H9 (cell line): Measurements from ENCODE around the gene COG2. TPM values are rescaled to one million over a fixed set of nuclear protein-coding genes. Genes with fewer than 3 reads are reported as not detected.

Experiments
- DNase-seq: peaks from one replicate; pipeline ENCODE4 v3.0.0-alpha.2; 2017
- H2AFZ ChIP-seq: one replicate; pipeline ENCODE4 v1.6.1; 2013; ENCODE audit warnings: mild to moderate bottlenecking, low read length, control low read depth, moderate library complexity
- H2AK5ac ChIP-seq: 2 replicates; pipeline ENCODE4 v1.6.1; 2013; ENCODE audit warnings: low read length, control low read depth, mixed read lengths; ENCODE audit not compliant: insufficient read length
- H2BK120ac ChIP-seq: one replicate; pipeline ENCODE4 v1.6.1; 2013; ENCODE audit warnings: low read depth, mild to moderate bottlenecking, low read length, control low read depth, inconsistent platforms; ENCODE audit not compliant: poor library complexity, severe bottlenecking
- H2BK12ac ChIP-seq: 2 replicates; pipeline ENCODE4 v1.6.1; 2013; ENCODE audit warnings: low read length, control low read depth, mixed read lengths, low read depth; ENCODE audit not compliant: insufficient read length
- H2BK15ac ChIP-seq: 2 replicates; pipeline ENCODE4 v1.6.1; 2013; ENCODE audit warnings: low read depth, low read length, control low read depth
- H2BK20ac ChIP-seq: one replicate; pipeline ENCODE4 v1.6.1; 2013; ENCODE audit warnings: low read depth, mild to moderate bottlenecking, low read length, control low read depth, inconsistent platforms; ENCODE audit not compliant: poor library complexity, severe bottlenecking
- H2BK5ac ChIP-seq: 2 replicates; pipeline ENCODE4 v1.6.1; 2013; ENCODE audit warnings: low read length, control low read depth, mixed read lengths; ENCODE audit not compliant: insufficient read length
- H3K14ac ChIP-seq: 2 replicates; pipeline ENCODE4 v1.6.1; 2013; ENCODE audit warnings: low read length, control low read depth; ENCODE audit not compliant: insufficient read depth
- H3K18ac ChIP-seq: 2 replicates; pipeline ENCODE4 v1.6.1; 2013; ENCODE audit warnings: low read depth, mild to moderate bottlenecking, mixed read lengths, low read length, control low read depth; ENCODE audit not compliant: insufficient read length
- H3K23ac ChIP-seq: 2 replicates; pipeline ENCODE4 v1.6.1; 2013; ENCODE audit warnings: low read length, control low read depth, mixed read lengths, low read depth; ENCODE audit not compliant: insufficient read length
- H3K23me2 ChIP-seq: 2 replicates; pipeline ENCODE4 v1.6.1; 2013; ENCODE audit warnings: low read depth, mild to moderate bottlenecking, mixed read lengths, low read length, control low read depth; ENCODE audit not compliant: insufficient read length, poor library complexity, severe bottlenecking
- H3K27ac ChIP-seq: 2 replicates; pipeline ENCODE4 v1.5.1; 2013; ENCODE audit warnings: low read length, control low read depth, mixed read lengths, low read depth; ENCODE audit not compliant: insufficient read length
- H3K27me3 ChIP-seq: 2 replicates; pipeline ENCODE4 v1.6.1; 2013; ENCODE audit warnings: low read length, control low read depth, inconsistent platforms; ENCODE audit not compliant: insufficient read depth
- H3K4ac ChIP-seq: 2 replicates; pipeline ENCODE4 v1.6.1; 2013; ENCODE audit warnings: low read depth, mild to moderate bottlenecking, control low read depth, inconsistent platforms, low read length, moderate library complexity
- H3K4me1 ChIP-seq: 2 replicates; pipeline ENCODE4 v1.6.1; 2013; ENCODE audit warnings: low read length, control low read depth, inconsistent platforms; ENCODE audit not compliant: insufficient read depth
- H3K4me2 ChIP-seq: 2 replicates; pipeline ENCODE4 v1.6.1; 2013; ENCODE audit warnings: low read length, control low read depth, mixed read lengths; ENCODE audit not compliant: insufficient read length, insufficient read depth
- H3K56ac ChIP-seq: 2 replicates; pipeline ENCODE4 v1.6.1; 2013; ENCODE audit warnings: low read depth, mild to moderate bottlenecking, mixed read lengths, low read length, control low read depth; ENCODE audit not compliant: insufficient read length
- H3K79me1 ChIP-seq: 2 replicates; pipeline ENCODE4 v1.6.1; 2013; ENCODE audit warnings: low read depth, mild to moderate bottlenecking, moderate library complexity, low read length, control low read depth, inconsistent platforms; ENCODE audit not compliant: insufficient read depth, poor library complexity, severe bottlenecking
- H3K79me2 ChIP-seq: 2 replicates; pipeline ENCODE4 v1.6.1; 2013; ENCODE audit warnings: low read length, control low read depth, inconsistent platforms; ENCODE audit not compliant: insufficient read depth
- H3K9ac ChIP-seq: 2 replicates; pipeline ENCODE4 v1.6.1; 2013; ENCODE audit warnings: low read length, control low read depth, mixed read lengths; ENCODE audit not compliant: insufficient read length; ENCODE audit errors: extremely low read depth
- H3K9me3 ChIP-seq: one replicate; pipeline ENCODE4 v1.6.1; 2013; ENCODE audit warnings: low read depth, low read length, inconsistent platforms; ENCODE audit not compliant: control insufficient read depth
- H3T11ph ChIP-seq: one replicate; pipeline ENCODE4 v1.6.1; 2013; ENCODE audit warnings: mild to moderate bottlenecking, low read length, control low read depth, inconsistent platforms
- H4K20me1 ChIP-seq: one replicate; pipeline ENCODE4 v1.6.1; 2013; ENCODE audit not compliant: control insufficient read depth, insufficient read length, insufficient read depth
- H4K5ac ChIP-seq: 2 replicates; pipeline ENCODE4 v1.6.1; 2013; ENCODE audit warnings: low read depth, mild to moderate bottlenecking, mixed read lengths, low read length, control low read depth; ENCODE audit not compliant: insufficient read length
- H4K8ac ChIP-seq: replicated peaks from 2 replicates; pipeline ENCODE4 v1.6.1; 2013; ENCODE audit warnings: low read length, control low read depth, mixed read lengths, low read depth; ENCODE audit not compliant: insufficient read length
- H4K91ac ChIP-seq: 2 replicates; pipeline ENCODE4 v1.6.1; 2013; ENCODE audit warnings: low read depth, mild to moderate bottlenecking, moderate library complexity, mixed read lengths, low read length, control low read depth; ENCODE audit not compliant: insufficient read length
- H3K27ac Mint-ChIP-seq, 3 experiments: 2 replicates in 2 of 3; 3 replicates in 1 of 3; pipeline ENCODE4 v1.8.0; 2020 to 2021; ENCODE audit warnings: mixed read lengths in 3 of 3, mild to moderate bottlenecking in 1 of 3, moderate library complexity in 1 of 3
- H3K27me3 Mint-ChIP-seq: 2 replicates; pipeline ENCODE4 v1.8.0; 2021; ENCODE audit warnings: low read depth, mild to moderate bottlenecking, moderate library complexity, mixed read lengths
- H3K36me3 Mint-ChIP-seq, 3 experiments: 2 replicates in 2 of 3; 3 replicates in 1 of 3; pipeline ENCODE4 v1.8.0; 2020 to 2021; ENCODE audit warnings: low read depth in 3 of 3, mixed read lengths in 3 of 3; ENCODE audit not compliant: insufficient read depth in 1 of 3
- H3K4me1 Mint-ChIP-seq, 2 experiments: 2 replicates each; pipeline ENCODE4 v1.8.0; 2020; ENCODE audit warnings: mixed read lengths in 2 of 2
- H3K4me3 Mint-ChIP-seq, 2 experiments: 2 replicates in 1 of 2; 3 replicates in 1 of 2; pipeline ENCODE4 v1.8.0; 2020 to 2021; ENCODE audit warnings: mild to moderate bottlenecking in 2 of 2, mixed read lengths in 2 of 2, moderate library complexity in 1 of 2
- H3K9me3 Mint-ChIP-seq, 2 experiments: 2 replicates in 1 of 2; 3 replicates in 1 of 2; pipeline ENCODE4 v1.8.0; 2020; ENCODE audit warnings: mild to moderate bottlenecking in 2 of 2, mixed read lengths in 2 of 2, moderate library complexity in 1 of 2
- CTCF ChIP-seq: fragments of 200-600 bp; sonication (generic); conservative IDR thresholded peaks from 3 replicates; pipeline ENCODE4 v1.8.0; 2021; ENCODE audit warnings: antibody characterized with exemption, mild to moderate bottlenecking
- WGBS: extraction: QIAGEN DNeasy Blood & Tissue Kit; methylation state at CpG from one replicate; pipeline ENCODE4 v1.1.7; 2013; ENCODE audit warnings: missing lambda C conversion rate, low lambda C conversion rate, mixed read lengths; ENCODE audit not compliant: insufficient read length; ENCODE audit errors: extremely low coverage; 5-methylcytosine and 5-hydroxymethylcytosine counted together
- total RNA-seq: library from RNA; stranded (reverse); gene quantifications from 2 replicates; pipeline ENCODE4 v1.2.1, GENCODE V29; 2021

Gene COG2
- total RNA-seq, 1 experiment from 2014 or later: 42.2 TPM

GRCh38 chr1:230693777-230694176 lies 51.5 kb downstream of the COG2 start:
- H3K14ac ChIP-seq: no peak overlapping the region
- no peaks in the 10 kb centered on the region for H3K9me3 ChIP-seq
- H3K4ac ChIP-seq: no peak overlapping the region
- H2BK20ac ChIP-seq: no peak overlapping the region
- DNase-seq: no peak
- H3K27me3 ChIP-seq: no peaks in the 10 kb centered on the region
- H2BK12ac ChIP-seq: no peak overlapping the region
- H4K91ac ChIP-seq: no peak overlapping the region
- Mint-ChIP-seq H3K27ac (peak overlapping the region in 2 of 3 experiments; percentile 1 to 61; a peak in 2 of 7 replicates), H3K4me3 (no peak overlapping the region), H3K36me3 (peaks cover 18 to 43% (median 39%) of the 10 kb centered on the region in 3 experiments; a peak in 6 of 7 replicates), H3K27me3 (peaks cover 7% of the 10 kb centered on the region), H3K9me3 (no peaks in the 10 kb centered on the region), H3K4me1 (peaks cover 4 to 11% of the 10 kb centered on the region in 2 experiments)
- no peaks in the 10 kb centered on the region for H3K23me2 ChIP-seq
- no peak overlapping the region for H3K27ac ChIP-seq
- no peak overlapping the region for H3K18ac ChIP-seq
- WGBS: no CpG with 5 or more reads among the region's 8 CpGs
- H3K56ac ChIP-seq: no peak overlapping the region
- no peak overlapping the region for H4K5ac ChIP-seq
- no peak overlapping the region for H3K23ac ChIP-seq
- H2AFZ ChIP-seq: no peak overlapping the region
- no peak overlapping the region for H3K9ac ChIP-seq
- no peaks in the 10 kb centered on the region for H4K20me1 ChIP-seq
- no peaks in the 10 kb centered on the region for H3K79me2 ChIP-seq
- no peak overlapping the region for H2BK120ac ChIP-seq
- H3K4me1 ChIP-seq: no peaks in the 10 kb centered on the region
- TF ChIP-seq CTCF: no peak
- H3K79me1 ChIP-seq: no peaks in the 10 kb centered on the region
- no peak overlapping the region for H2BK15ac ChIP-seq
- no peak overlapping the region for H2AK5ac ChIP-seq
- H2BK5ac ChIP-seq: no peak overlapping the region
- H3K4me2 ChIP-seq: no peak overlapping the region
- no peak overlapping the region for H3T11ph ChIP-seq
- H4K8ac ChIP-seq: no peak overlapping the region
